AG09309 (cell line): ENCODE measurements around the gene EIF4E2.

Experiments
- DNase-seq: peaks from one replicate; pipeline ENCODE4 v3.0.0-alpha.2; 2010; ENCODE audit warnings: low read depth
- H3K4me3 ChIP-seq: 2 replicates; pipeline ENCODE4 v1.5.1; 2011; ENCODE audit warnings: mild to moderate bottlenecking, low read depth, low read length, moderate library complexity; ENCODE audit not compliant: control insufficient read depth
- CTCF ChIP-seq: IDR thresholded peaks from 2 replicates; pipeline ENCODE4 v1.5.1; 2011; ENCODE audit warnings: mild to moderate bottlenecking, low read depth, low read length, inconsistent platforms; ENCODE audit not compliant: insufficient read depth, control insufficient read depth; ENCODE audit errors: missing control alignments

EIF4E2 gene

GRCh38 chr2:232573771-232574435 is 23.4 kb downstream of the EIF4E2 start:
- TF ChIP-seq CTCF: no peak
- H3K4me3 ChIP-seq: no peak overlapping the region
- DNase-seq: no peak

GRCh38 chr2:232574674-232575403 is 24.4 kb downstream of the EIF4E2 start:
- TF ChIP-seq CTCF: no peak
- H3K4me3 ChIP-seq: no peak overlapping the region
- no peak for DNase-seq

- H3K4me3 ChIP-seq: no peak overlapping the region
- TF ChIP-seq CTCF: no peak
- DNase-seq: no peak
Measured at GRCh38 chr2:232575404-232575746, 24.9 kb downstream of the EIF4E2 start.

GRCh38 chr2:232576995-232577394 is 26.5 kb downstream of the EIF4E2 start:
- no peak for DNase-seq
- H3K4me3 ChIP-seq: no peak overlapping the region
- no peak for TF ChIP-seq CTCF

- TF ChIP-seq CTCF: no peak
- no peak for DNase-seq
- H3K4me3 ChIP-seq: no peak overlapping the region
Measured at GRCh38 chr2:232577841-232578240, 27.4 kb downstream of the EIF4E2 start.

GRCh38 chr2:232578626-232579025 is 28.1 kb downstream of the EIF4E2 start:
- no peak for DNase-seq
- no peak overlapping the region for H3K4me3 ChIP-seq
- no peak for TF ChIP-seq CTCF
